HEK293T (cell line): ENCODE measurements around the gene CLEC16A.

Experiments used
- CTCF ChIA-PET: fragments of 350-600 bp; formaldehyde crosslinking; extraction: SDS; loops from one replicate; lab custom pipeline; 2021; ENCODE audit warnings: antibody characterized with exemption, inconsistent platforms; lab: Yijun Ruan, JAX
- POLR2A ChIA-PET: fragments of 350-600 bp; formaldehyde crosslinking; extraction: SDS; loops from one replicate; lab custom pipeline; 2020; ENCODE audit warnings: antibody characterized with exemption, inconsistent platforms; lab: Yijun Ruan, JAX
- DNase-seq: peaks from one replicate; pipeline ENCODE4 v3.0.0; 2012; ENCODE audit warnings: mixed read lengths; ENCODE audit errors: extremely low spot score
- ARNT ChIP-seq: fragments of 450-650 bp; IDR thresholded peaks from 2 replicates; pipeline ENCODE4 v1.6.1; 2017; ENCODE audit warnings: mild to moderate bottlenecking
- BHLHE40 ChIP-seq: fragments of 450-650 bp; IDR thresholded peaks from 2 replicates; pipeline ENCODE4 v1.6.1; 2016; ENCODE audit warnings: mild to moderate bottlenecking, moderate library complexity, borderline replicate concordance
- CTBP1 ChIP-seq: fragments of 450-650 bp; IDR thresholded peaks from 2 replicates; pipeline ENCODE4 v1.6.1; 2016; ENCODE audit warnings: borderline replicate concordance
- ELF4 ChIP-seq: fragments of 450-650 bp; IDR thresholded peaks from 2 replicates; pipeline ENCODE4 v1.6.1; 2017; ENCODE audit warnings: antibody characterized with exemption
- FOXA1 ChIP-seq: fragments of 450-650 bp; IDR thresholded peaks from 2 replicates; pipeline ENCODE4 v1.6.1; 2016; ENCODE audit warnings: mild to moderate bottlenecking
- FOXK2 ChIP-seq: fragments of 450-650 bp; IDR thresholded peaks from 2 replicates; pipeline ENCODE4 v1.6.1; 2016; ENCODE audit warnings: mild to moderate bottlenecking
- FOXM1 ChIP-seq: fragments of 450-650 bp; IDR thresholded peaks from 2 replicates; pipeline ENCODE4 v1.6.1; 2017; ENCODE audit warnings: mild to moderate bottlenecking, borderline replicate concordance
- HDGF ChIP-seq: fragments of 450-650 bp; IDR thresholded peaks from 2 replicates; pipeline ENCODE4 v1.6.1; 2017; ENCODE audit warnings: antibody characterized with exemption, borderline replicate concordance
- L3MBTL2 ChIP-seq: fragments of 450-650 bp; conservative IDR thresholded peaks from 2 replicates; pipeline ENCODE4 v1.6.1; 2016; ENCODE audit warnings: mild to moderate bottlenecking
- LEF1 ChIP-seq: fragments of 450-650 bp; IDR thresholded peaks from 2 replicates; pipeline ENCODE4 v1.6.1; 2017; ENCODE audit warnings: mild to moderate bottlenecking, borderline replicate concordance
- NFRKB ChIP-seq: fragments of 450-650 bp; IDR thresholded peaks from 2 replicates; pipeline ENCODE4 v1.6.1; 2016; ENCODE audit warnings: mild to moderate bottlenecking, moderate library complexity
- PKNOX1 ChIP-seq: fragments of 450-650 bp; IDR thresholded peaks from 2 replicates; pipeline ENCODE4 v1.6.1; 2016
- SP1 ChIP-seq: fragments of 450-650 bp; IDR thresholded peaks from 2 replicates; pipeline ENCODE4 v1.6.1; 2017
- SUZ12 ChIP-seq: fragments of 450-650 bp; IDR thresholded peaks from 2 replicates; pipeline ENCODE4 v1.6.1; 2016; ENCODE audit warnings: mild to moderate bottlenecking
- TARDBP ChIP-seq: fragments of 450-650 bp; IDR thresholded peaks from 2 replicates; pipeline ENCODE4 v1.6.1; 2016
- ZNF384 ChIP-seq: fragments of 450-650 bp; IDR thresholded peaks from 2 replicates; pipeline ENCODE4 v1.6.1; 2016

Gene CLEC16A

GRCh38 chr16:11181899-11182279 lies 237.5 kb downstream of the CLEC16A start:
- TF ChIP-seq ELF4, result no peak
- no peak for TF ChIP-seq BHLHE40
- no peak for TF ChIP-seq HDGF
- TF ChIP-seq FOXM1, result no peak
- no peak for TF ChIP-seq ARNT
- no peak for TF ChIP-seq L3MBTL2
- no peak for TF ChIP-seq TARDBP
- no peak for TF ChIP-seq CTBP1
- TF ChIP-seq FOXK2, result no peak
- no peak for TF ChIP-seq SUZ12
- no peak for TF ChIP-seq SP1
- TF ChIP-seq FOXA1, result no peak
- TF ChIP-seq NFRKB, result no peak
- no peak for TF ChIP-seq ZNF384
- TF ChIP-seq PKNOX1, result no peak
- TF ChIP-seq LEF1, result no peak
- no peak for DNase-seq
- CTCF ChIA-PET, result no interaction called here
- POLR2A ChIA-PET, result no interaction called here

DNA sequence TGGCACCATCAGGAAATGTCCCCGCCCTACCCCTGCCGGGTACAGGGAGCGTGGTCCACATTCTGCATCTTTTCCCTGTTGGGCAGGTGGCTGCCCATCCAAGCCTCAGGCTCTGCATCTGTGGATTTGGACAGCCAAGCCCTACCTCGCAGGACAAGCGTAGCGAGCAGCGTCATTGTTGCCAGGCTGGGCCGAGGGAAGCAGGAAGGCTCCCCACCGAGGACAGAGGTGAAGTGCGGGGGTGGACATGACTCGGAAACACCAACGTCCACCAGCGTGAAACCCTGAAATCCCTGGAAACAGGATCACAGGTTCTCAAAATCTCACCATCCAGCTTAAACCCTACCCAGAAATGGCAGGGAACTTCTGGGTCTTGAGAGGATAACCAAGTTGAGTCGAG lies 238.0 kb downstream of the CLEC16A start:
- ChIA-PET POLR2A (no interaction called here), CTCF (no interaction called here)
- no peak for DNase-seq
- TF ChIP-seq FOXA1, result no peak

GRCh38 chr16:11183035-11183812 lies 238.9 kb downstream of the CLEC16A start:
- TF ChIP-seq ELF4, result no peak
- TF ChIP-seq LEF1, result no peak
- TF ChIP-seq NFRKB, result no peak
- no peak for TF ChIP-seq ZNF384
- no peak for TF ChIP-seq FOXA1
- DNase-seq, result no peak
- POLR2A ChIA-PET, result no interaction called here
- CTCF ChIA-PET, result no interaction called here

DNA sequence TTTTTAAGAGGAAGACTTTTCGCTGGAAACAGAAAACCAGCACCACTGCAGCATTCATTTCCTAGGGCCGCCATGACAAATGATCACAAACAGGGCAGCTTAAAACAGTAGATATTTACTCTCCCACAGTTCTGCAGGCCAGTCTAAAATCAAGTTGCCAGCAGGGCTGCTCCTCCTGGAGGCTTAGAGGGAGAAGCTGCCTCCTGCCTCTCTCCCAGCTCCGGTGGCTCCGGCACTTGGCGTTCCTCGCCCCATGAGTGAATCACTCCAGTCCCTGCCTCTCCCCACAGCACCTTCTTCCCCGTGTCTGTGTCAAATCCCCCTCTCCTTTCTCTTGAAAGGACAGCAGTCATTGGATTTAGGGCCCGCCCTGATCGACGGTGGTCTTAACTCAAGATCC lies 239.6 kb downstream of the CLEC16A start:
- ChIA-PET POLR2A (interaction anchor here (1.5 kb wide), 1 partner anchor 72 kb away, joined by 3 read pairs; the partner anchor contains the start of gene SOCS1), CTCF (no interaction called here)
- TF ChIP-seq L3MBTL2 (no peak), FOXM1 (no peak), BHLHE40 (no peak), CTBP1 (no peak), FOXA1 (no peak), NFRKB (no peak), FOXK2 (no peak), LEF1 (no peak), ELF4 (no peak), ZNF384 (no peak), ARNT (no peak), TARDBP (no peak), HDGF (no peak), SP1 (no peak), SUZ12 (no peak), PKNOX1 (no peak)
- no peak for DNase-seq

- TF ChIP-seq L3MBTL2, result no peak
- no peak for TF ChIP-seq NFRKB
- TF ChIP-seq LEF1, result no peak
- TF ChIP-seq FOXA1, result no peak
- TF ChIP-seq HDGF, result no peak
- no peak for TF ChIP-seq FOXM1
- TF ChIP-seq ELF4, result no peak
- no peak for TF ChIP-seq CTBP1
- no peak for TF ChIP-seq SP1
- CTCF ChIA-PET, result no interaction called here
- POLR2A ChIA-PET, result no interaction called here
- DNase-seq, result no peak
Measured at GRCh38 chr16:11187522-11188023, 243.2 kb downstream of the CLEC16A start.

DNA sequence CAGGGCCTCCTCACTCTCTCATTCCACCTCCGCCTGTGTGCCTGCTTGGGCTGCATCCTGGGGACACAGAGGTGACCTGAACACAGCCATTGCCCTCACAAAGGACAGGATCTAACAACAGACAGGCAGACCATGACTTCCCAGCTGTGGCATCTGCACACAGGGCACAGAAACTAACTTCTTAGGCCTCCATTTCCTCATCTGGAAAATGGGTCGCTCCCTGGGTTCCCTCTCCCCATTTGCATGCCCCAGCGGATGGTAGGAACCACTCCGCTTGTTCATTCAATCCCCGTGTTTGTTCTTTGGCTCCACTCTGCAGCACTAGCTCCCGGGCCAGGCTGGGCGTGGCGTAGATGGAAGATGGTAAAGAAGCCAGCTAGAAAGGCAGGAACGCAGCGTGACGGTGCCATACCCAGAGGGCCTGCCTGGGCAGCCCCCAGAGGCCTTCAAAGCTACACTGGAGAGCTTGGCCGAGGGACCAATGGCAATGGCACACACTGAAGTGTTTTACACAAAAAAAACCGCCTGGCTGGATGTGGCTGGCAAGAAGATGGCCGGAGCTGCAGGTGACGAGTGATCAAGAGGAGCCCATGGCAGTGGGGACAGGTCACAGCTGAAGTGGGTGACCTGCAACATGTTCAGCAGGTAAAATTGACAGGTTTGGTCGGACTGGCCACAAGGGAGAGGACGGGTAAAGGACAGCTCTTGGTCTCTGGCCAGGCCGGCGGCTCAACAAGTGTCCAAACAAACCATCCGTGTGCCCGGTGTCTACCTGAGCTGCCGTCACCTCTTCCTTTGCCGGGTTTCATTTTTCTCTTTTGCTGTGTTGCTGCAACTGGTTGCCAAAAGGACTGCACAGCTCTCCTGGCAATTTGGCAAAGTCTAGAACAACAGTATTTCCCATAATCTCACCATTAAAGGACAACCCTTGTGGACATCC lies 244.7 kb downstream of the CLEC16A start:
- POLR2A ChIA-PET, result no interaction called here
- no peak for DNase-seq
- CTCF ChIA-PET, result interaction anchor here (1.4 kb wide), 1 partner anchor 11 kb away, joined by 5 read pairs; no protein-coding TSS in a partner anchor
- no peak for TF ChIP-seq FOXK2
- no peak for TF ChIP-seq BHLHE40
- TF ChIP-seq TARDBP, result no peak
- TF ChIP-seq SP1, result no peak
- TF ChIP-seq PKNOX1, result no peak
- no peak for TF ChIP-seq ELF4
- TF ChIP-seq L3MBTL2, result no peak
- no peak for TF ChIP-seq NFRKB
- TF ChIP-seq HDGF, result no peak
- no peak for TF ChIP-seq ZNF384
- no peak for TF ChIP-seq SUZ12
- no peak for TF ChIP-seq CTBP1
- no peak for TF ChIP-seq FOXM1
- no peak for TF ChIP-seq LEF1
- no peak for TF ChIP-seq ARNT
- no peak for TF ChIP-seq FOXA1
